ENCODE measurements around the gene SLC16A12. TPM values are rescaled to one million over a fixed set of nuclear protein-coding genes. Genes with fewer than 3 reads are reported as not detected.

The SLC16A12 gene
- total and polyA plus RNA-seq, 4 donors: 0.03 to 10.7 (median 0.94) TPM

- H3K27me3 ChIP-seq (ENCODE audit: control insufficient read depth in 4 of 4, insufficient read depth in 4 of 4, low read length in 3 of 4): no peaks in the 10 kb centered on the region
- peak within 1 kb of the TSS; percentile 78 to 88 (median 83) for H3K4me3 ChIP-seq (ENCODE audit: low read depth in 1 of 3, low read length in 3 of 3)
- DNase-seq (ENCODE audit: low spot score): peak; percentile 78
- H3K27ac ChIP-seq (ENCODE audit: low read depth in 1 of 2, low read length in 2 of 2): peak within 1 kb of the TSS; percentile 98
- H3K9ac ChIP-seq (ENCODE audit: low read depth in 1 of 2, low read length in 2 of 2): peak within 1 kb of the TSS; percentile 96
- whole genome bisulfite sequencing: under 1% methylated on average over 48 of the region's 48 CpGs
- peaks cover 0 to 7% (median 0%) of the 10 kb centered on the region in 4 donors for H3K36me3 ChIP-seq (ENCODE audit: control insufficient read depth in 4 of 4, insufficient read depth in 3 of 4, low read depth in 1 of 4, low read length in 3 of 4)
- H3K9me3 ChIP-seq (ENCODE audit: control insufficient read depth in 4 of 4, low read length in 3 of 4): no peaks in the 10 kb centered on the region
- H3K4me1 ChIP-seq (ENCODE audit: control insufficient read depth in 4 of 4, insufficient read depth in 4 of 4, low read length in 3 of 4): peaks cover 8 to 24% (median 13%) of the 10 kb centered on the region in 4 donors
- TF ChIP-seq GABPA (IDR thresholded peaks at IDR 0.05 in 1 of 2, conservative IDR thresholded peaks at IDR 0.05 in 1 of 2) (no peak), ZBTB33 (IDR thresholded peaks at IDR 0.05) (no peak), FOXA2 (IDR thresholded peaks at IDR 0.05) (no peak), RAD21 (IDR thresholded peaks at IDR 0.05) (peak in 1 of 2 donors; percentile 29), SP1 (IDR thresholded peaks at IDR 0.05) (no peak), FOXA1 (IDR thresholded peaks at IDR 0.05) (no peak), REST (IDR thresholded peaks at IDR 0.05) (no peak), TAF1 (conservative IDR thresholded peaks at IDR 0.05) (no peak), RXRA (IDR thresholded peaks at IDR 0.05) (no peak), HNF4G (IDR thresholded peaks at IDR 0.05) (no peak), JUND (IDR thresholded peaks at IDR 0.05) (no peak), EGR1 (IDR thresholded peaks at IDR 0.05; ENCODE audit: low read depth in 2 of 2) (no peak), YY1 (IDR thresholded peaks at IDR 0.05) (peak; percentile 3), ATF3 (IDR thresholded peaks at IDR 0.05) (no peak), HNF4A (conservative IDR thresholded peaks at IDR 0.05) (no peak)
Observed at GRCh38 chr10:89414146-89414878, 121.1 kb downstream of the SLC16A12 start, which contains the start of gene IFIT5. Gene IFIT5, plus strand, starts transcription at chr10:89414568. Its CDS starts 231 bp downstream, at chr10:89414799.

DNA sequence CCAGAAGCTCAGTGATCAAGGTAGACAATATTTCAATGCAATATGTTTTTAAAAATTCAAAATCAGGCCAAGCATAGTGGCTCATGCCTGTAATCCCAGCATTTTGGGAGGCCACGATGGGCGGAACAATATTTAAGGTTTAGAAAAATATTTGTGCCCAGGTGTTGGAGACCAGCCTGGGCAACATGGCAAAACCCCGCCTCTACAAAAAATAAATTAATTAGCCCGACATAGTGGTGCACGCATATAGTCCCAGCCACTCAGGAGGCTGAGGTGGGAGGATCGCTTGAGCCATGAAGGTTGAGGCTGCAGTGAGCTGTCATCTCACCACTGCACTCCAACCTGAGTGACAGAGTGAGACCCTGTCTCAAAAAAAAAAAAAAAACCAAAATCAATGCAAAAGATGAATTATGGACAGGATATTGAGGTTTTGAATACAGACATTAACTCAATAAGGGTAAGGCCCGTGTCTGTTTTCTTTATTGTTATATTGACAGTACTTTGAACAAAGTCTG lies 121.9 kb downstream of the SLC16A12 start:
- Histone ChIP-seq H3K36me3 (ENCODE audit: control insufficient read depth in 4 of 4, insufficient read depth in 3 of 4, low read depth in 1 of 4, low read length in 3 of 4) (peaks cover 0 to 7% (median 0%) of the 10 kb centered on the region in 4 donors), H3K27me3 (ENCODE audit: control insufficient read depth in 4 of 4, insufficient read depth in 4 of 4, low read length in 3 of 4) (no peaks in the 10 kb centered on the region), H3K4me1 (ENCODE audit: control insufficient read depth in 4 of 4, insufficient read depth in 4 of 4, low read length in 3 of 4) (peaks cover 8 to 31% (median 13%) of the 10 kb centered on the region in 4 donors), H3K9me3 (ENCODE audit: control insufficient read depth in 4 of 4, low read length in 3 of 4) (no peaks in the 10 kb centered on the region), H3K4me3 (ENCODE audit: low read depth in 1 of 3, low read length in 3 of 3) (peak overlapping the region in 1 of 3 donors; percentile 88), H3K27ac (ENCODE audit: low read depth in 1 of 2, low read length in 2 of 2) (peak overlapping the region; percentile 98), H3K9ac (ENCODE audit: low read depth in 1 of 2, low read length in 2 of 2) (peak overlapping the region in 1 of 2 donors; percentile 96)
- 84% methylated on average over 7 of the region's 7 CpGs for WGBS
- no peak for TF ChIP-seq FOXA1 (IDR thresholded peaks at IDR 0.05)
- TF ChIP-seq, protein P1, sequence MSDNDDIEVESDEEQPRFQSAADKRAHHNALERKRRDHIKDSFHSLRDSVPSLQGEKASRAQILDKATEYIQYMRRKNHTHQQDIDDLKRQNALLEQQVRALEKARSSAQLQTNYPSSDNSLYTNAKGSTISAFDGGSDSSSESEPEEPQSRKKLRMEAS (IDR thresholded peaks at IDR 0.05): no peak
- TF ChIP-seq REST (IDR thresholded peaks at IDR 0.05): no peak
- TF ChIP-seq NR2F2 (IDR thresholded peaks at IDR 0.05): no peak
- TF ChIP-seq YY1 (IDR thresholded peaks at IDR 0.05): no peak
- no peak for TF ChIP-seq HNF4G (IDR thresholded peaks at IDR 0.05)
- no peak for TF ChIP-seq RXRA (IDR thresholded peaks at IDR 0.05)
- no peak for TF ChIP-seq ZBTB33 (IDR thresholded peaks at IDR 0.05)
- no peak for TF ChIP-seq JUND (IDR thresholded peaks at IDR 0.05)
- TF ChIP-seq ATF3 (IDR thresholded peaks at IDR 0.05): no peak
- TF ChIP-seq TAF1 (conservative IDR thresholded peaks at IDR 0.05): no peak
- no peak for TF ChIP-seq SP1 (IDR thresholded peaks at IDR 0.05)
- no peak for DNase-seq (ENCODE audit: low spot score)

Measured in liver (tissue), 9 donors.